ENCODE measurements around the gene FILIP1L. TPM values are rescaled to one million over a fixed set of nuclear protein-coding genes. Genes with fewer than 3 reads are reported as not detected.

The FILIP1L gene
- total RNA-seq, 2 experiments from 2014 or later: 0.25 to 0.44 TPM

DNA sequence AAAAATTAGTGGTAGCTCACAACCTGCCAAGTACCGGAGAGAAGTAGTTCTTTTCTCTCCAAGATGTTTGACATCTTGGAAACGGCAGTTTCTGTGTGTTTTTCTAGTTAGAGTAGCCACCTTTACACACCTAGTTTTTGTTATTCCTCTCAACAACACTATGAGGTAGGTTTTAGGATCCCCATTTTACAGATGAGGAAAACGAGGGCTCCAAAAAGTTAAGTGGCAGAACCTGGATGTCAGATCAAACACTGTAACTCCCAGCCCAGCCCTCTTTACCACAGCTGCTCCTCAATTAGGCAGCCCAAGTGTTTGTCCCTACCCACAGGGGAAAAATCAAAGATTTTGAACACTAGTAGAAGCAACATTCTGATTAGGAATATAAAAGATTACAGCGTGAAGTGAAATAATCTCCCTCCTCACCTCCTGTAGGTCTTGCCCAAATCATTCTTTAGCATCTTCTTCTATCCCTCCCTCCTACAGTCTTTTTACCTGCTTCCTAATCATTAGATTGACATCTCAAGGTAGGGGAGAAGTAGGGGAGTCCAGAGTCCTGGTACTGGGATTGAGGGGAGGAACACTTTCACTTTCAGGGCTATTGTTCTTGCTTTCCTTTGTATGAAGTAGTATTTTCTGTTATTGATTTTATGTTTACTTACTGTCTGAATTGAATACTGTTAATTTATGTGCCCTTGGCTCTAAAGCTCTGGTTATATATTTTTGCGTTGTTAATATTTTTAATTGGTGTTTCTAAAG is 154.0 kb downstream of the FILIP1L start:
- DNase-seq: no peak
- ChIA-PET CTCF (interaction anchor here (0.9 to 2.0 kb wide), 3 partner anchors 10 to 87 kb away, joined by 3 to 6 read pairs (median 3); no protein-coding TSS in a partner anchor), POLR2A (no interaction called here)
- H3K4me1 Mint-ChIP-seq: peaks cover 2% of the 10 kb centered on the region
- no peaks in the 10 kb centered on the region for H3K27me3 Mint-ChIP-seq
- no peak overlapping the region for H3K4me3 Mint-ChIP-seq
- H3K9me3 Mint-ChIP-seq: no peaks in the 10 kb centered on the region
- no peaks in the 10 kb centered on the region for H3K36me3 Mint-ChIP-seq (ENCODE audit: low read depth)
- H3K27ac Mint-ChIP-seq: no peak overlapping the region

DNA sequence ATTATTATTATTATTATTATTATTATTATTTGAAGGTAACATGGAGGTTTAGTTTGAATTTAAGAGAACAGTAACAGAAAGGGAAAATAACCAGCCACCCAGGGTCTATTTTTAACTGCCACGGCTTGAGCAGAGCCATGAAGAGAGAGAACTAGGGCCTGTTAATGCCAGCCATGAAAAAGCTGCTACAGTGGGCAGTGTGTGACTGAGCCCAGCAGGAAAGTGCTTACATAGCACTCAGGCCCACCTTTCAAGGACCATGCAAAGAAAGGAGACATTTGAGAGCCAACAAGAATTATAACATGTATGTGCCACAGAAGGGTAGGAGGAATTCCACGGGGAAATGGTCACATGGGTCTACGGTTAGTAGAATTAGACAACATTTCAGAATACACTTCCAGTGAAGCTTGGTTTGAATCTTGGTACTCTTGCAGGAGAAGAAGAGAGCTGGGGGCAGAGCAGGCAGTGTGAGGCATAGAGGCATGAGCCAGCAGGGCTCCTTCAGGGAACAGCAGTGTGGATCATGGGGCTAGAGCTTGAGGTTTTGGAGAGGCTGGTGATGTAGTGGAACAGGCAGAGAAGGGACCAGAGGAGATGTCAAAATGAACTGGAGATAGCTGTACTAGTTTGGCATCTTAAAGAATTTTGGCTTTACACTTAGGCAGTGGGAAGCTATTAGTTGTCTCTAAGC is 155.9 kb downstream of the FILIP1L start:
- Mint-ChIP-seq H3K27ac (peak overlapping the region; percentile 10), H3K27me3 (no peaks in the 10 kb centered on the region), H3K9me3 (no peaks in the 10 kb centered on the region), H3K4me3 (no peak overlapping the region), H3K4me1 (peaks cover 2% of the 10 kb centered on the region), H3K36me3 (ENCODE audit: low read depth) (no peaks in the 10 kb centered on the region)
- ChIA-PET POLR2A (no interaction called here), CTCF (interaction anchor here (1.4 to 2.0 kb wide), 3 partner anchors 13 to 116 kb away, joined by 3 to 6 read pairs (median 3); no protein-coding TSS in a partner anchor)
- DNase-seq: no peak

DNA sequence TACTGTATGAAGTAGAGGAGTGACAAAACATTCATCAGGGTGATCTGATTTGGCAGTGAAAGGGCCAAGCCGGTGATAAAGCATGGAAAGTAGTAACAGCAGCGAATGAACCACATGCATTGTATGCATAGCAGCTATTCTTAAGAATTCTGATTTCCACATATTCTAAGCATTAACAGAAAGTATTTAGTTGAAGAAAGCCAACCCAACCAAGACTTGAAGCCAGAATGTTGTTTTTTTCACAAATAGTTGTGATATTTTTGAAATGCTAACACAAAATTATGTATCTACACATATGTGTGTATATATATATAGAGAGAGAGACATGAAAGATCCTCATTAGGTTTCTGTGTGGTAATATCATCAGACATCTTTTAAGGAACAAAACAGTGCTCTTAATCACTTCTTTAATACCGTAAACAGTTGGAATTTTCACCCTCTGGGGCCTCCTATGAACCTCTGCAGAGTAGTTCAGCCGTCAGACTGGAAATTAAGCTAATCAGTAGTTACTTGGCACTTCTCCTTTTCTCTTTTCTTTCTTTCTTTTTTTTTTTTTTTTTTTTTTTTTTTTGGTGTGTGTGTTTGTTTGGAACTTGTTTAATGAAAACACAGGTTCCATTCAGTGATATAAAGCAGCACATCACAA is 157.0 kb downstream of the FILIP1L start:
- Mint-ChIP-seq H3K27me3 (no peaks in the 10 kb centered on the region), H3K4me1 (peaks cover 2% of the 10 kb centered on the region), H3K4me3 (no peak overlapping the region), H3K9me3 (no peaks in the 10 kb centered on the region), H3K36me3 (ENCODE audit: low read depth) (no peaks in the 10 kb centered on the region), H3K27ac (no peak overlapping the region)
- CTCF ChIA-PET: interaction anchor here (0.6 to 1.5 kb wide), 2 partner anchors 11 to 33 kb away, joined by 3 to 4 read pairs; no protein-coding TSS in a partner anchor
- POLR2A ChIA-PET: no interaction called here
- DNase-seq: no peak

DNA sequence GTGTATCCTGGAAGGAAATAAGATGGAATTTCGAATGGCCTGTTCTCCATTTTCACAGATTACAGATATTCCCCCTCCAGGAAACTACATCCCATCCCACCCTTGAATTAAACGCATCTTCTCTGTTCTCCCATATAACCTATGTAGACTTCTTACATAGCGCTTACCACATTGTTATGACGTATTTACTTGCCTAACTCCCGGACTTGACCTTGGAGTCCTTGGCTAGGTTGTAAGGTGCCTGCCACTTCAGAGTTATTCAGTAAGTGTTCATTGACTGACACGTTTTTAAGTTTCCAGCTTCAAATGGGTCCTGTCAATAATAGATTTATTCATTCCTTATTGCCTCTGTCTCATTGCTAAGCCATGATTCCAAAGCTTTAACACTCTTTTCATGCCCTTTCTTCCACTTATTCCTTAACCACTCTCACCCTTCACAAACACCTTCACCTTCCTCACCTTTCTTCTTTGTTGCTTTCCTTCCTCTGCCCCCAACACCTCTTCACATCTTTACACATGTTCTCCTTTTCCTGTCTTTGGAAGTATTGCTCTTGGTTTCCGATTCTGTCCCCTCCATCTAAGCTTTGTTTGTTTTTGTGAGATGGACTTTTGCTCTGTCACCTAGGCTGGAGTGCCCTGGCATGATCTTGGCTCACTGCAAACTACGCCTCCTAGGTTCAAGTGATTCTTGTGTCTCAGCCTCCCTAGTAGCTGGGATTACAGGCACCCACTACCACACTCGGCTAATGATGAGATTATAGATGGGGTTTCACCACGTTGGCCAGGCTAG is 158.3 kb downstream of the FILIP1L start:
- Mint-ChIP-seq H3K27me3 (no peaks in the 10 kb centered on the region), H3K9me3 (no peaks in the 10 kb centered on the region), H3K4me1 (peaks cover 2% of the 10 kb centered on the region), H3K27ac (no peak overlapping the region), H3K36me3 (ENCODE audit: low read depth) (no peaks in the 10 kb centered on the region), H3K4me3 (no peak overlapping the region)
- DNase-seq: no peak
- ChIA-PET POLR2A (no interaction called here), CTCF (interaction anchor here (1.5 kb wide), 1 partner anchor 10 kb away, joined by 3 read pairs; no protein-coding TSS in a partner anchor)

DNA sequence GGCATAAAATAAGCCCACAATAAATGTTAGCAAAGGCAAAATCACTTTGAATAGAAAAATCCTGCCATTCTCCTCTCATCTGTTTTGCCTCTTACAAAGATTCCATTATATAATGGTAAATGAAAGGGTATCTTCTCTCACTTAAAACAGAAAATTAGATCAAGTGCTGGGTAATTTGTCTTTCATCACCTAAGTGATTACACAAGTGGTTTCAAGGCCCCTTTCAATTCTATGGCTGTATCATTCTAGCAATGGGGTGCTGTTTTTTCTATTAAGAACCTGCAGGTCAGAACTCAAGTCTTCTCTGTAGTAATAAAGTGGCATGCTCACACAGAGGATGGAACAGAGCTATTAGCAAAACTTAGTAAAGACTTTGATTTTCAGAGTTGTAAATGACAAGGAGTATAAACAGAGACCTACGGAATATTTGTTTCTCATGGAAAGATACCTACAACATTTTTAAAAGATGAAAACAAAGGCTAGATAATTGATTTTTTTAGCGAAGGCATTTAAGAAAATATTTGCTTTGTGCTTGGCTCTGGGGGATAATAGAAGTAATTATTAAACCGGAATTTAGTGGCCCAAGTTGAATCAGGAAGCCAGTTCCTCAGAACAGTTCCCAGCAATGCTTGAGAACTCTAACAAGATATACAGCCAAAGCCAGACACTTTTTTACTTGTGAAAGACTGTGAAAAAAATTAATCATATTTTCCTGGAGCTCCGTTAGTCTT is 159.2 kb downstream of the FILIP1L start:
- Mint-ChIP-seq H3K4me1 (no peaks in the 10 kb centered on the region), H3K4me3 (no peak overlapping the region), H3K9me3 (no peaks in the 10 kb centered on the region), H3K27ac (no peak overlapping the region), H3K27me3 (no peaks in the 10 kb centered on the region), H3K36me3 (ENCODE audit: low read depth) (no peaks in the 10 kb centered on the region)
- CTCF ChIA-PET: no interaction called here
- DNase-seq: no peak
- POLR2A ChIA-PET: no interaction called here

DNA sequence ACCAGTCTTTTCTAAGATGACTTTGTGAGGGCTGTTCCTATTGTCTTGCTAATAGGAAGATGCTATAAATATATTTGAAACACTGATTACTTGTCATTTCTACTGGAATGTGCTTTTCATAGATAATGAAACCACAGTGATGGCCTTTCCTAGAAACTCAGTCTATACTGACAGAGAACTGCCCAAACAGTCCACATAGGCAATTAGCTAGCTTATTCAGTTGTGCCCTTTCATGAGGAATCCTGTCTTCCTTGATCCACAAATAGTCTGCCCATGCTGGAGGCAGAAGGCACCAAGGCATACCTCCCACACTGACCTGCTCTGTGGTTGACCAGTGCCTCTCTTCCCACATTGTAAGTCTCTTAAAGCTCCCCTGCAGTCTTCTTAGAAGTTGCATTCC is 160.7 kb downstream of the FILIP1L start:
- H3K4me1 Mint-ChIP-seq: no peaks in the 10 kb centered on the region
- H3K36me3 Mint-ChIP-seq (ENCODE audit: low read depth): no peaks in the 10 kb centered on the region
- no peak for DNase-seq
- CTCF ChIA-PET: interaction anchor here (1.0 kb wide), 1 partner anchor 26 kb away, joined by 4 read pairs; no protein-coding TSS in a partner anchor
- no peaks in the 10 kb centered on the region for H3K27me3 Mint-ChIP-seq
- no peak overlapping the region for H3K27ac Mint-ChIP-seq
- H3K4me3 Mint-ChIP-seq: no peak overlapping the region
- POLR2A ChIA-PET: no interaction called here
- no peaks in the 10 kb centered on the region for H3K9me3 Mint-ChIP-seq

DNA sequence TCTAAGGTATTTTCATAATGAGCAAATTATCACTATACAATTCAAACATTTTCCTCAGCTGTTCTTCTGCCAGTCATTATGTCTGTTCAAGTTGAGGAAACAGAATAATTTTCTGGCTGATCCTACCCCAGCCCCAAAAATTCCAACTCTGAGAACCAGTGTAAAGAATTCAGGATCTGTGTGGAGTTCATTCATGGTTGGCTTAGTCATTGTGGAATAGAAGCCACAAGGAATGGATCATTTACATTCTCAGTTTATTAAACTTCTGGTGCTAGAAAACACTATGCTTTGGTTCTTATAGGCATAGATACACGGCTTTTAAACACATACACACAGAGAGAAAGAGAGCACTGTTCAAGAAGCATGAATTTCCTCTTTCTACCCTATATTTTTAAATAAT is 162.0 kb downstream of the FILIP1L start:
- no peaks in the 10 kb centered on the region for H3K4me1 Mint-ChIP-seq
- no peak overlapping the region for H3K4me3 Mint-ChIP-seq
- H3K36me3 Mint-ChIP-seq (ENCODE audit: low read depth): no peaks in the 10 kb centered on the region
- CTCF ChIA-PET: no interaction called here
- POLR2A ChIA-PET: no interaction called here
- no peaks in the 10 kb centered on the region for H3K27me3 Mint-ChIP-seq
- no peak overlapping the region for H3K27ac Mint-ChIP-seq
- DNase-seq: no peak
- H3K9me3 Mint-ChIP-seq: no peaks in the 10 kb centered on the region

DNA sequence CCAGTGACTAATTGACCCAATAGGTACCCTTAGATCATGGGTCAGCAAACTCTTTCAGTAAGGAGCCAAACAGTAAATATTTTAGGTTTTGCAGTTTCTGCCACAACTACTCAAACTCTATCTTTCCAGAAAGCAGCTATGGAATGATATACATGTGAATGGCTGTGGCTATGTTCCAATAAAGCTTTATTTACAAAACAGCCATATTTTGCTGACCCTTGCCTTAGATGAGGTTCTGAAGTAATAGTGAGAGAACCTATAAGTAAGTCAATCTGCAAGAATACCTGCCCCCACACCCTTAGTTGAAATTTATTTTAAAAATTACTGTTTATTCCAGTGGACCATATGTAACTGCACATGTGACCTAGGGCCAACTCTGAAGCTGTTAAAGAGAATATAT is 162.6 kb downstream of the FILIP1L start:
- H3K36me3 Mint-ChIP-seq (ENCODE audit: low read depth): no peaks in the 10 kb centered on the region
- H3K4me3 Mint-ChIP-seq: no peak overlapping the region
- ChIA-PET CTCF (interaction anchor here (0.6 to 1.2 kb wide), 5 partner anchors 13 to 213 kb away, joined by 3 to 4 read pairs (median 3); no protein-coding TSS in a partner anchor), POLR2A (no interaction called here)
- no peaks in the 10 kb centered on the region for H3K4me1 Mint-ChIP-seq
- no peaks in the 10 kb centered on the region for H3K9me3 Mint-ChIP-seq
- H3K27ac Mint-ChIP-seq: no peak overlapping the region
- no peaks in the 10 kb centered on the region for H3K27me3 Mint-ChIP-seq
- DNase-seq: no peak

DNA sequence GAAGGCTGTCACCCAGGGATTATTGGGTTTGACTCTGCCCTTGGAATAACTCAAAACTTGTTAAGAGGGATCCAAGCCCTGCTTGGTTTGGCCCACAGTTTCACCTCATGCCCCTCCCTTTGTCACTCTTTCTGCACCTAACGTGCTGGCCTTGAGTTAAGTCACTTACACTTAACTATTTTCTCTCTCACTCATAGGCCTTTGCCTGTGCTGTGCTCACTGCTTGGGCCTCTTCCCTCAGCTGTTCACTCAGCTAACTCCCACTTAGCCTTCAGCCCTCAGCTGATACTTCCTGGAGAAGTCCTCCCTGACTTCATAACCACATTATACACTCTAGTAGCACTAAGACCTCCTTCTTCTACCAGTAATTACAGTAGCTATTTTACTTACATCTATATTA is 163.4 kb downstream of the FILIP1L start:
- DNase-seq: no peak
- Mint-ChIP-seq H3K27me3 (no peaks in the 10 kb centered on the region), H3K27ac (no peak overlapping the region), H3K4me1 (no peaks in the 10 kb centered on the region), H3K36me3 (ENCODE audit: low read depth) (no peaks in the 10 kb centered on the region), H3K9me3 (no peaks in the 10 kb centered on the region), H3K4me3 (no peak overlapping the region)
- CTCF ChIA-PET: interaction anchor here (1.0 to 1.4 kb wide), 5 partner anchors 9 to 81 kb away, joined by 3 to 4 read pairs (median 3); no protein-coding TSS in a partner anchor
- POLR2A ChIA-PET: no interaction called here

DNA sequence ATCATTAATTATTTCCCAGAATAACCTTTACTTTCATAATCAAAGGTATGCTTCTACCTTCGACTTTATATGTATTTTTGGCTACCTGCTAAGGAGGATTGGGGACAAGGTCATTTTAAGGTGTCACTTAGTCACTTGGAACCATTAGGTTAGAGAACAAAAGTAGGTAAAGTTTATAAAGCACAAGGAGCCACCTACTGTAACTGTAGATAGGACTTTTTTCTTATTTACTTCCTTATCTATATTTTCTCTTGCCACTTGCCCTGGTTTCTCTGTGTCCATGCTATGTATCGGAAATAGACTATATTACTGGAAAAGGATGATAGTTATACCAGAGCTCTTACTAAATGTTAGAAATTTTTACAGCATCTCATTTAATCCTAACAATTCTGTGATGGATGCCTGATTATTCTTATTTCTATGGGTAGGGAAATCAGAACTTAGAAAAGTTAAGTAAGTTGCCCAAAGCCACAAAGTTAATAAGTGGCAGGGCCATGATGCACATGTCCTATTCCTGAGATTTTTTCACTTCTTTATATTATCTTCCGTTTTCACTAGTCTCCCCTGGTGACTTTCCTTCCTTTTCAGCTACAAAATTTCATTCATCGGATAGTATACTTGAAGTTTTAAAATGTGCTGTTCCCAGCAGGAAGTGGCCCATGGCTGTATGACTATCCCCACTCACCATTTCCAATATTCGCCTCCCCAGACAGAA is 164.2 kb downstream of the FILIP1L start:
- no peak overlapping the region for H3K4me3 Mint-ChIP-seq
- no peak overlapping the region for H3K27ac Mint-ChIP-seq
- H3K9me3 Mint-ChIP-seq: no peaks in the 10 kb centered on the region
- no peaks in the 10 kb centered on the region for H3K27me3 Mint-ChIP-seq
- no peak for DNase-seq
- H3K36me3 Mint-ChIP-seq (ENCODE audit: low read depth): no peaks in the 10 kb centered on the region
- ChIA-PET POLR2A (no interaction called here), CTCF (interaction anchor here (1.2 to 1.4 kb wide), 2 partner anchors 10 to 11 kb away, joined by 3 to 4 read pairs; no protein-coding TSS in a partner anchor)
- no peaks in the 10 kb centered on the region for H3K4me1 Mint-ChIP-seq

DNA sequence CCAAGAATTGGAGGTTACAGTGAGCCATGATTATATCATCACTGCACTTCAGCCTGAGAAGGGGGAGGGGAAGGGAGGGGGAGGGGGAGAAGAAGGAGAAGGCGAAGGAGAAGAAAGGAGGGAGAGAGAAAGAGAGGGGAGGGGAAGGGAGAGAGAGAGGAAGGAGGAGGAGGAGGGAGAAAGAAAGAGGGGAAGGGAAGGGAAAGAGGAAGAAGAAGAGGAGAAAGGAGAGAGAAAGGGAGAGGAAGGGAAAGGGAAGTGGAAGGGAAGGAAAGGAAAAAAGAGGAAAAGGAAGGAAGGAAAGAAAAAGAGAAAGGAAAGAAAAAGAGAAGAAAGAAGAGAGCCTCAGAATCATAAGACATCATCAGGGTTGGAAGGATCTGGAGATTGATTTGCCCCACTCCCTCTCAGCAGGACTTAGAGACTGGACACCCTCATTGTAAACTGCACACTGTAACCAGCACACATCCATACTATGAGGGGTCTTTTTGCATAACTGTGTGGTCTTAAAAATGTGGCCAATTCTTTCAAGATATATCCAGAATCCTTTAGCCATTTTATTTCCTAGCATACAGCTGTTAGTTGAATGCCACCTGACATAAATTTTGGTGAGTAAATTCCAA is 165.7 kb downstream of the FILIP1L start:
- H3K4me3 Mint-ChIP-seq: no peak overlapping the region
- ChIA-PET POLR2A (no interaction called here), CTCF (no interaction called here)
- DNase-seq: no peak
- H3K9me3 Mint-ChIP-seq: no peaks in the 10 kb centered on the region
- H3K27ac Mint-ChIP-seq: no peak overlapping the region
- no peaks in the 10 kb centered on the region for H3K36me3 Mint-ChIP-seq (ENCODE audit: low read depth)
- no peaks in the 10 kb centered on the region for H3K27me3 Mint-ChIP-seq
- no peaks in the 10 kb centered on the region for H3K4me1 Mint-ChIP-seq
